NCI-H2081 treated with DMSO at 0.1 percent for 48 hours (cell line): ENCODE data around the gene ADAMTS2.

Source experiments
- DNase-seq: peaks from one replicate; lab custom pipeline; 2025; lab: John Stamatoyannopoulos, UW

ADAMTS2 gene

GRCh38 chr5:179278546-179278945, 66.7 kb downstream of the ADAMTS2 start:
- no peak for DNase-seq

GRCh38 chr5:179278119-179278518, 67.1 kb downstream of the ADAMTS2 start:
- DNase-seq, result no peak

- DNase-seq, result no peak
These were observed 68.3 kb downstream of the ADAMTS2 start for GRCh38 chr5:179276838-179277395.

- DNase-seq, result no peak
These were observed 69.1 kb downstream of the ADAMTS2 start for GRCh38 chr5:179275941-179276837.

GRCh38 chr5:179275381-179275878, 69.8 kb downstream of the ADAMTS2 start:
- no peak for DNase-seq

GRCh38 chr5:179274321-179275315, 70.6 kb downstream of the ADAMTS2 start:
- no peak for DNase-seq

- no peak for DNase-seq
These were observed 71.7 kb downstream of the ADAMTS2 start for GRCh38 chr5:179273441-179274145.

GRCh38 chr5:179273073-179273435, 72.2 kb downstream of the ADAMTS2 start:
- no peak for DNase-seq

GRCh38 chr5:179272326-179273072, 72.8 kb downstream of the ADAMTS2 start:
- no peak for DNase-seq

- DNase-seq, result no peak
These were observed 73.4 kb downstream of the ADAMTS2 start for GRCh38 chr5:179271821-179272325.

GRCh38 chr5:179271428-179271734, 73.9 kb downstream of the ADAMTS2 start:
- no peak for DNase-seq

GRCh38 chr5:179270581-179271427, 74.5 kb downstream of the ADAMTS2 start:
- no peak for DNase-seq

GRCh38 chr5:179269781-179270543, 75.3 kb downstream of the ADAMTS2 start:
- DNase-seq, result no peak

GRCh38 chr5:179268966-179269693, 76.1 kb downstream of the ADAMTS2 start:
- DNase-seq, result no peak

- DNase-seq, result no peak
These were observed 76.8 kb downstream of the ADAMTS2 start for GRCh38 chr5:179268399-179268952.

GRCh38 chr5:179267671-179268083, 77.6 kb downstream of the ADAMTS2 start:
- no peak for DNase-seq

GRCh38 chr5:179267071-179267670, 78.1 kb downstream of the ADAMTS2 start:
- DNase-seq, result no peak
